ENCODE results near the gene DNAJC13. TPM values are rescaled to one million over a fixed set of nuclear protein-coding genes. Genes with fewer than 3 reads are reported as not detected.
"Not testable (repeated sequence)": the region's sequence is repeated elsewhere in the genome, so short reads cannot be mapped to it uniquely, and the experiment has no call there.

DNAJC13 gene
- total and polyA plus RNA-seq, 2 experiments from 2014 or later = 15.1 to 55.4 TPM

DNA sequence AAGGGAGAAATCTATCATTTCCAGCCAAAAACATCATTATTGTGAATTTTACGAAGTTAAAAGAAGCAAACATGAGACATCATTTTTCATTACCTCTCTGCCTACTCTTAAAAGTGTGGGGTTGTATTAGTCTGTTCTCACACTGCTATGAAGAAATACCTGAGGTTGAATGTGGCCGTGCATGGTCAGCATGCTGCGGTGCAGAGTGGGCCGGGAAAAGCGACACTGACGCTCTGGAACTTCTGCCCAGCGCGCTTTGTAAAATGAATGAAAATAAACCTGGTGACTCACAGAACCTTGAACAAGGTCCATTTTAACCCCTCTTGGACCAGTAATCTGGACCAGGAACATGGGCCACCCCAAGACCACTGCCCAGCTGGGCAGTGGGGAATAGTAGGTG, 31.0 kb upstream of the DNAJC13 start:
- H3K4me2 ChIP-seq = no peak overlapping the region
- H3K4me3 ChIP-seq = no peak overlapping the region
- H4K20me1 ChIP-seq (ENCODE audit: insufficient read depth, poor library complexity, severe bottlenecking) = no peaks in the 10 kb centered on the region
- H2AFZ ChIP-seq = no peak overlapping the region
- no peaks in the 10 kb centered on the region for H3K79me2 ChIP-seq
- 97% methylated on average over 8 of the region's 8 CpGs for WGBS (ENCODE audit: low lambda C conversion rate, missing lambda C conversion rate)
- no peaks in the 10 kb centered on the region for H3K27me3 ChIP-seq
- no peaks in the 10 kb centered on the region for H3K36me3 ChIP-seq (replicated peaks; ENCODE audit: insufficient read depth, low read depth)
- no peaks in the 10 kb centered on the region for H3K4me1 ChIP-seq (ENCODE audit: insufficient read depth)
- no peaks in the 10 kb centered on the region for H3K9me2 ChIP-seq (replicated peaks; ENCODE audit: insufficient read depth)
- TF ChIP-seq, protein P1, sequence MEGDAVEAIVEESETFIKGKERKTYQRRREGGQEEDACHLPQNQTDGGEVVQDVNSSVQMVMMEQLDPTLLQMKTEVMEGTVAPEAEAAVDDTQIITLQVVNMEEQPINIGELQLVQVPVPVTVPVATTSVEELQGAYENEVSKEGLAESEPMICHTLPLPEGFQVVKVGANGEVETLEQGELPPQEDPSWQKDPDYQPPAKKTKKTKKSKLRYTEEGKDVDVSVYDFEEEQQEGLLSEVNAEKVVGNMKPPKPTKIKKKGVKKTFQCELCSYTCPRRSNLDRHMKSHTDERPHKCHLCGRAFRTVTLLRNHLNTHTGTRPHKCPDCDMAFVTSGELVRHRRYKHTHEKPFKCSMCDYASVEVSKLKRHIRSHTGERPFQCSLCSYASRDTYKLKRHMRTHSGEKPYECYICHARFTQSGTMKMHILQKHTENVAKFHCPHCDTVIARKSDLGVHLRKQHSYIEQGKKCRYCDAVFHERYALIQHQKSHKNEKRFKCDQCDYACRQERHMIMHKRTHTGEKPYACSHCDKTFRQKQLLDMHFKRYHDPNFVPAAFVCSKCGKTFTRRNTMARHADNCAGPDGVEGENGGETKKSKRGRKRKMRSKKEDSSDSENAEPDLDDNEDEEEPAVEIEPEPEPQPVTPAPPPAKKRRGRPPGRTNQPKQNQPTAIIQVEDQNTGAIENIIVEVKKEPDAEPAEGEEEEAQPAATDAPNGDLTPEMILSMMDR (IDR thresholded peaks at IDR 0.05; ENCODE audit: poor library complexity) = no peak
- H3K9me3 ChIP-seq (ENCODE audit: low read depth) = no peaks in the 10 kb centered on the region
- H3K27ac ChIP-seq = no peak overlapping the region
- no peak for DNase-seq (ENCODE audit: low spot score)

DNA sequence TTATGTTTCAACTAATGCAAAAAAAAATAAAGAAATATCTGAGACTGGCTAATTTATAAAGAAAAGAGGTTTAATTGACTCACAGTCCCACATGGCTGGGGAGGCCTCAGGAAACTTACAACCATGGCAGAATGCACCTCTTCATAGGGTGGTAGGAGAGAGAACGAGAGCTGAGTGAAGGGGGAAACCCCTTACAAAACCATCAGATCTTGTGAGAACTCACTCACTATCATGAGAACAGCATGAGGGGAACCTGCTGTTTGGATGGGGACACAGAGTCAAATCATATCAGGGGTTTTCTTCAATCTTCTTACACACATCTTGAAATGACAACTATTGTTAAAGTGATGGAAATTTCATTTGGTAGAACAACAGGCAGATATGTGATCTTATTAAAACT, 24.6 kb upstream of the DNAJC13 start:
- H3K27ac ChIP-seq; H3K36me3 ChIP-seq (replicated peaks; ENCODE audit: insufficient read depth, low read depth); H2AFZ ChIP-seq; DNase-seq (ENCODE audit: low spot score); H3K9me2 ChIP-seq (replicated peaks; ENCODE audit: insufficient read depth); H3K9me3 ChIP-seq (ENCODE audit: low read depth); H3K4me2 ChIP-seq; H3K27me3 ChIP-seq; H4K20me1 ChIP-seq (ENCODE audit: insufficient read depth, poor library complexity, severe bottlenecking); H3K4me1 ChIP-seq (ENCODE audit: insufficient read depth); H3K4me3 ChIP-seq; H3K79me2 ChIP-seq: not testable (repeated sequence)
- 92% methylated on average over 1 of the region's 1 CpG for WGBS (ENCODE audit: low lambda C conversion rate, missing lambda C conversion rate)

DNA sequence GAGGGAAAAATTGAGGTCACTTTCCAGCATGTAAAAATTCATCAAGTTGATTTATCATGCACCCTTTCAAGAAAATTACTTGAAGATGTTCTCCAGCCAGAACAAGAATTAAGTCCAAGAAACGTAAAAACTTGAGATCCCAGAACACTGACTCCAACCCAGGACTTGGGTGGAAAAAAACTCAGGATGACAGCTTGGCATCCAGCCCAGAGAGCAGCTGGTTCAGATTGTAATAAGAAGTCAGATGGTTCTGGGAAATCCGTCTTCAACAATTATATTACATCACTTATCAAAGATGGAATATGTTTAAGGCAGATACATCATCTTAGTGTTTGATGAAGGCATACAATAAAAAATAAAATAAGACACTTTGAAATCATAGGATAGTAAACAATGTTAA, 23.0 kb upstream of the DNAJC13 start:
- DNase-seq (ENCODE audit: low spot score) = no peak
- Histone ChIP-seq H3K9me2 (replicated peaks; ENCODE audit: insufficient read depth) (no peaks in the 10 kb centered on the region), H3K9me3 (ENCODE audit: low read depth) (no peaks in the 10 kb centered on the region), H3K27ac (no peak overlapping the region), H2AFZ (no peak overlapping the region), H3K4me3 (no peak overlapping the region), H3K79me2 (no peaks in the 10 kb centered on the region), H3K4me2 (no peak overlapping the region), H3K36me3 (replicated peaks; ENCODE audit: insufficient read depth, low read depth) (no peaks in the 10 kb centered on the region), H4K20me1 (ENCODE audit: insufficient read depth, poor library complexity, severe bottlenecking) (no peaks in the 10 kb centered on the region), H3K4me1 (ENCODE audit: insufficient read depth) (no peaks in the 10 kb centered on the region), H3K27me3 (no peaks in the 10 kb centered on the region)
- WGBS (ENCODE audit: low lambda C conversion rate, missing lambda C conversion rate) = 59% methylated on average over 2 of the region's 2 CpGs
- TF ChIP-seq, protein P1 (IDR thresholded peaks at IDR 0.05; ENCODE audit: poor library complexity) = no peak
- TF ChIP-seq EZH2 (IDR thresholded peaks at IDR 0.05; ENCODE audit: borderline replicate concordance) (no peak), EZH2phosphoT487 (IDR thresholded peaks at IDR 0.05; ENCODE audit: low read depth, severe bottlenecking, unreplicated experiment) (no peak)

DNA sequence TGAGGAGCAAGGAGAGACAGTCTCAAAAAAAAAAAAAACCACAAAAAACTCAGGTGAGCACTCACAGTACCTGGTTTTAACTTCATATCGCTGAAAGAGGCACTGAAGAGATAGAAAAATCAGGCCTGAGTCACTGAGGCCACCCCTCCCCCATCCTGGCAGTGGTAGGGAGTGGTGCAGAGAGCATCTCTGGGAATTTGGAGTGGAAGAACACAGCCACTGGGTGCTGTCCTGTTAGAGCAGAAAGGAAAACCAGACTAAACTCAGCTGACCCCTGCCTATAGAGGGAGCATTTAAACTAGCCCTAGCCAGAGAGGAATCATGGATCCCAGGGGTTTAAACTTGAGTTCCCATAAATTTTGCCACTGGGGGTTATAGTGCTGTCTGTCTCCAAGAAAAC, 22.2 kb upstream of the DNAJC13 start:
- WGBS (ENCODE audit: low lambda C conversion rate, missing lambda C conversion rate) = 70% methylated on average over 1 of the region's 1 CpG
- no peak for DNase-seq (ENCODE audit: low spot score)
- no peaks in the 10 kb centered on the region for H3K36me3 ChIP-seq (replicated peaks; ENCODE audit: insufficient read depth, low read depth)
- no peak overlapping the region for H3K4me3 ChIP-seq
- TF ChIP-seq, protein P1 (IDR thresholded peaks at IDR 0.05; ENCODE audit: poor library complexity) = no peak
- no peak overlapping the region for H3K27ac ChIP-seq
- H3K79me2 ChIP-seq = no peaks in the 10 kb centered on the region
- no peak overlapping the region for H2AFZ ChIP-seq
- H3K27me3 ChIP-seq = no peaks in the 10 kb centered on the region
- no peaks in the 10 kb centered on the region for H3K9me3 ChIP-seq (ENCODE audit: low read depth)
- no peaks in the 10 kb centered on the region for H3K9me2 ChIP-seq (replicated peaks; ENCODE audit: insufficient read depth)
- no peak overlapping the region for H3K4me2 ChIP-seq
- H4K20me1 ChIP-seq (ENCODE audit: insufficient read depth, poor library complexity, severe bottlenecking) = no peaks in the 10 kb centered on the region
- H3K4me1 ChIP-seq (ENCODE audit: insufficient read depth) = no peaks in the 10 kb centered on the region
